Islet precursor cell (in vitro differentiated cells): ENCODE measurements around the gene NT5E.
"Not testable (repeated sequence)": the region's sequence is repeated elsewhere in the genome, so short reads cannot be mapped to it uniquely, and the experiment has no call there.

Source experiments
- DNase-seq: peaks from one replicate; pipeline ENCODE4 v3.0.0-alpha.2; 2018

NT5E gene

GRCh38 chr6:85449818-85450759 is at the start of gene NT5E:
TSS of gene NT5E (plus strand) at chr6:85450083. CDS start at chr6:85450140, 57 bp downstream.
- peak; percentile 89 for DNase-seq

DNA sequence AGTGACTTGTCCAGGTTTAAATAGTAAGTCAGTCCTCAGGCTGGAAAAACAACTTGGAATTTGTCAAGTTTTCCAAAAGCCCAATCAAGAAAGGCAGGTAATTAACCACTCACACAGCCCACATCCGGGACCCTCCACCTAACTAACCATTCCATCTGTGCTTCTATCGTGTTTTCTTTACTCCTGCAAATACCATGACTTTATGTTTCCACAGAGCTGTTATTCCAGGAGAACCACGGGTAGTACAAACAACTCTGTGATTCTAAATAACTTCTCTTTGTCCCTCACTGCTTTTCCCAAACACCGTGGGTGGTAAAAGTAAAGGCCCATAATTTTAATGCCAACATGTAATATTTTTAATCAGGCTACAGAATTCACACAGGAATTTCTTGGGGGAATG is 49.6 kb upstream of the NT5E start:
- DNase-seq: no peak

DNA sequence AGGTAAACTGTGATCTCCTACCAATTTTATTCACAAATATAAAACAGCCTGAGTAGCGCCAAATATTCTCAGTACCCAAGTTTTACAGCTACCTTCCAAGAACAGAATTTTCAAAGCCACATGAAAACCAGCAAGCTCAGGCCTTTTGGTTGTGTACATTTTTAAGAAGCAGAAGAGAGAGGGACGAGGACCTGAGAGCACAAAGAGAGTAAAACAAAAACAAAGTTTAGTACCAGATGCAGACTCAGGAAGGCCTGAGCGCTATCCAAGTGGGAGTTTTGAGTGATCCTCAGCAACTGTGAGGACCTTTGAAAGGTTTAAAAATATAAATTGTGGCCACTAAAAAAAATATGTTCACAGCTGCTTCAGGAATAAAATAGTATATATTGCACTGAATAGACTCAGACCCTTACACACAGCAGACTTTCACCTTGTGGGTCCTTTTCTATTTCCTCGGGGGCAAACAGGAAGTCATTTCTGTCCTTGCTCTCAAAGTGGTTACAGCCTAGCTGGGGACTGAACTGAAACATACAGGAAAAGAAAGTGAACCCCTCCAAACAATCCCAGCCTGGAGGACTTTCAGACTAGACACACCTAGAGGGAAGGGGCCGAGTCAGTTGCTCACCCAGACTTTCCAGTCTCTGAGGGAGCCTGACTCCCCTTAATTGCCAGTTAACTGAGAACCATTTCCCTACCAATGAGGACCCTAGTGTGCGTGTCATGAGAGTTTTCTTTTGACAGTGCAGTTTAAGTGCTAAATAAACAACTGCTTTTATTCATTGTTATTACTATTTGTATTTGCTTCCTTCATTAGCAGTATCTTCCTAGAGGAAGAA is 48.5 kb upstream of the NT5E start:
- DNase-seq: no peak

DNA sequence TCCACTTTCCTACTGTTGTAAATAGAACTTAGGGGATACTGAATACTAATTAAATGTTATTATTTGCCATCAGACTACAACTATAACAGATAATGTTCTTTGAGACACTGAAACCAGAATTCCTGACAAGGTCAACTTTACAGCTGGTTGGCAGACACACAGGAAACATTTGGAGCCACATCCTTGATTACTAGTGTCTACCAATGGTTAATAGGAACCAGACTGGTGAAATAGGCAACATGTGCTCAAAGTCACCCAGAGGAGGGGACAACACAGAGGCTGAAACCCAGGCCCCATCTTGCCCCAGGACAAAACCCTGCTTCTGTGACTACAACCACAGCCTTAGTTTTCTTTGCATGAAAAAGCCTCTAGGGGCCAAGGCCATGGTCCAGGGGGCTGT is 47.8 kb upstream of the NT5E start:
- no peak for DNase-seq

DNA sequence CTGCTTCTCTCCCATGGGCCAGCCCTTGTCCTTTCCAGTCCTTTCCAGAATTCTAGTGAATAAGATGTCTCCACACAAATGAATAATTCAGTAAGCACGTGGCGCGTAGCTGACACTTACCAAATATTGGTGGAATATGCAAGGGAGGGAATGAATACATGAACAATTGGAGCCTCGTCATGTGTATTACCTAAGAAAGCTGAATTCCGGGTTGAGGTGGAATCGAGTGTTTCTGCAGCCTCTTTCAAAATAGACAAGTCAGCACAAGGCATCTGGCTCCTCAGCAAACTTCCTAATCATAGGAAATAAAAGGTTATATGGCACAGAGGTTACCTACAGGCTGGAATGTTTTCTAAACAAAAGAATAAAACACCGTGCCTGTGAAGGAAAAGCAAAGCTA is 47.0 kb upstream of the NT5E start:
- DNase-seq: no peak

- DNase-seq: peak; percentile 82
Observed at GRCh38 chr6:85403331-85404015, 46.4 kb upstream of the NT5E start.

- DNase-seq: not testable (repeated sequence)
Observed at GRCh38 chr6:85404016-85404563, 45.8 kb upstream of the NT5E start.

- DNase-seq: no peak
Observed at GRCh38 chr6:85404564-85405174, 45.2 kb upstream of the NT5E start.

DNA sequence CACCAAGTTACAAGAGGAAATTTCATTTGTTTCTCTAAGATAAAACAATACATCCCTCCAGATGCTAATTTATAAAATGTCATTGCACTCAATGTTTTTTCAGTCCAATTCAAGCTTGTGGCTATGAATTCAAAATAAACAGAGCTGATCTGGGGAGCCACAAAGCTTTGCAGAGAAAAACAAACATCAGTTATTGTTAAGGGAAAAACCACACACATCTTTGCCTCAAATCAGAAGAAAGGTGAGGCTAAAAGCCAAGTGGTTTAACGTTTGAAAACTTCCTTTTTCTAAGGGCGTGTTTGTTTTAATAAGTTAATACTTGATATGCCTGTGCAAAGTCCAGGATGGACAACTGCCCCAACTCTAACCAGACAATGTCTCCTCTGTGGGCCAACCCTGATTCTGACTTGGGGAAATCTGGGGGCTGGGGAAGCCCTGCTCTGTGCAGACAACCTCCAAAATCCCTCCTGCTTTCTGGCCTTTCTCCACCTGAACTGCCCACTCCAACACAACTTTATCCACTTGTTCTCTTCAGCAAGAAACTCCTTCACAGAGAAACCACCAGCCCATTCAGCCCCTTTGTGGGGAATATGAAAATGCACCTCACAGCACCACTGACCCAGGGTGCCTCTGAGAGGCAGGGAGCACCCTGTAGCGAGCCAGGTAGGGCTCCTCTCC is 44.6 kb upstream of the NT5E start:
- no peak for DNase-seq

GRCh38 chr6:85405853-85406198 is 44.1 kb upstream of the NT5E start:
- no peak for DNase-seq

DNA sequence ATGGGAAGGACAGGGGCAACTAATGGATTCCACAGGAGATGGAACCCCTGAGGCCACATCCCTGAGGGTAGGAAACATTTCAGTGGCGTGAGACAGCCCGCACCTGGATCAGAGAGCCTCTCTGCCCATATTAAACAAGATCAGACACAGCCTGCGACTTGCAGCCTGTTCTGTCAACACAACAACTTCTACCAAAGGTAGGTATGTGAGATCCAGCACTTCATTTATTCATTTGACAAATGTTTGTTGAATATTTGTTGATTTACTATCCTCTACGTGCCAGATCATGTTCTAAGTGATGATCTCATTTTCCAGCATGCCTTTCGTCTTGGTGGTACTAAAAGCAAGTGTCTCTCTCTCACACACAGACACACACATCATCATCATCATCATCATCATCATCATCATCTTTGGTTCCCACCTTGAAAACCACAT is 43.2 kb upstream of the NT5E start:
- DNase-seq: no peak

GRCh38 chr6:85408039-85408438 is 41.8 kb upstream of the NT5E start:
- no peak for DNase-seq

GRCh38 chr6:85412911-85413430 is 36.9 kb upstream of the NT5E start:
- DNase-seq: no peak

GRCh38 chr6:85416049-85416448 is 33.8 kb upstream of the NT5E start:
- DNase-seq: no peak

- DNase-seq: no peak
Observed at GRCh38 chr6:85416766-85417165, 33.1 kb upstream of the NT5E start.

- no peak for DNase-seq
Observed at GRCh38 chr6:85417336-85417735, 32.5 kb upstream of the NT5E start.

DNA sequence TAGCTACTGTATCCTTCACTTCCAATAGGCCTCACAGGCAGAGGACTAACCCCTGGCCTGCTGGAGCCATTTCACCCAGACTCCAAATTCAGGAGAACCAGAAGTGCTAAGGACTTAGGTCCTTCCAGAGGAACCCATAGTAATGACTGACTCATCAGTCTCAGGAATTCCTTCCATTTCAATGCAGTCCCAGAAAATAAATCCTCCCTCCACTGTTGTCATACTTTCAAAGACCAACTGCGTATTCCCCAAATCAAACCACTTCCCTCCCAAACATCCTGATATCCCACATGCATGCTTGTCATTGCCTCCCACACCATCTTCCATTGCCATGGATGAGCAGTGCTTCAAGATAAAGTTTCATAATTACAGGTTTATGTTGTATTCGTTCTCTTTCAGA is 31.8 kb upstream of the NT5E start:
- no peak for DNase-seq

DNA sequence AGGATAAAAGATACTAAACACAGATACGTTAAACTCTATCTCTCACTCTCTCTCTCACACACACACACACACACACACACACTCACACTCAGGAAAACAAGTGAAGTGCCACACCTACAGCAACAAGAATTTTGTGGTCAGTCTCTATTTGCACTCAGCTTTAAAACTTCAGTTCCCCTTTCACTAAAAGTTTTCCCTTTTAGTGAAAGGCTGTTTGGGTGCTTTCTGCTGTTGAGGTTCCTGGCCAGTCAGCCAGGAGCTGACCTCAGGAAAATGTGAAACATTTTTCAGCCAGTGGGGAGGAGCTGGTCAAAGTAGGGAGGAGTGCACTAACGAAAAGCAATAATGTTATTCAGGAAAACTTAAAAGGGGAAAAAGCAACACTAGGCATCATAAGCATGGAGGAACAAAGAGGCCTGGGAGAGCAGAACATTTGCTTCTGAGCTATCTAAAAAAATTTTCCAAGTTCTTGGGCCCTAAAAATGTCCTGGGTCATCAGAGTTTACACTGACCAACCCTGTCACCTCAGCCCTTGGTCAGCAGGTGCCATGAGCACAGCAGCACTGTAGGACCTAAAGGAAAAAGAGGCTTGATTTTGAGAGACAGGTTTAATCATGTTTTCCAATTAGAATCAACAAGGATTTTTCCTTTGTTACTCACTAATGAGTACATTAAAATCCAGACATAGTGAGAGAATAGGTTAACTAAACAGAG is 30.7 kb upstream of the NT5E start:
- DNase-seq: no peak

DNA sequence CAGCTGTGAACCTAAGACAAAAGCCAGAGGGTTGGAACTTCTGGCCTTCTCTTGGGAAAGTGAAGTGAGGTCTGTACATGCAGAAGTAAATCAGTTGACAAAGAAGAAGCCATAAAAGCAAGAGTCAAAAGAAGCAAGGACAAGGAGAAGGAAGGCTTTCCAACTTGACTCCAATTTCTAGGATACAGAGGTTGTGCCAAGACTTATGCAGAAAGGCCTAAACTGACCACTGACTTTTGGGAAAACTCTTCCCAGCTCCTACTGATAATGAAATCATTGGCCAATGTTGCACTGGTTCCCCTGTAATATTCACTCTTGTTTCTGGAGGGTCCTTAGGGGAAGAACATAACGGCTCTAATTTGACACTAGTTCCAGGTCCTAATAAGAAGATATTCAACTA is 29.3 kb upstream of the NT5E start:
- no peak for DNase-seq

DNA sequence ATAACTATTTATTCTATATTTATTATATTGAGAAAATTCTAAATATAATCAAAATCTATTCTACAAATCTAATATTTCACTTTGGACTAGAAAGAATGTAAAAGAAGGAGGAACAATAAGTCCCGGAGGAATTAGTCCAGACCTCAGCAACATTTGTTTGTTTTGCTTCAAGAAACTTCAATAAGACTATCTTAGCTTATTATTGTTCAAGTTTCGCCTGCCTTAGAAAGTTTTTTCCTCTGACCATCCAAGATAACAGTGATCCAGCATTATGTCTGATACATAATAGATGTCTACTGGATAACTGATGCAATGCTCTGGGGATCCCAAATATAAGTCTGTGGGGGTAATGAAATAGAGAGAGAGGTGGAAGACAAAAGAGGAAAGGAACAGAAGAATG is 28.7 kb upstream of the NT5E start:
- DNase-seq: no peak

- DNase-seq: no peak
Observed at GRCh38 chr6:85421972-85422371, 27.9 kb upstream of the NT5E start.
